Measurements from ENCODE around the gene COL27A1. TPM values are rescaled to one million over a fixed set of nuclear protein-coding genes. Genes with fewer than 3 reads are reported as not detected.

The COL27A1 gene
- total and polyA plus RNA-seq, 2 donors from 2014 or later, result 13.6 to 45.6 TPM

DNA sequence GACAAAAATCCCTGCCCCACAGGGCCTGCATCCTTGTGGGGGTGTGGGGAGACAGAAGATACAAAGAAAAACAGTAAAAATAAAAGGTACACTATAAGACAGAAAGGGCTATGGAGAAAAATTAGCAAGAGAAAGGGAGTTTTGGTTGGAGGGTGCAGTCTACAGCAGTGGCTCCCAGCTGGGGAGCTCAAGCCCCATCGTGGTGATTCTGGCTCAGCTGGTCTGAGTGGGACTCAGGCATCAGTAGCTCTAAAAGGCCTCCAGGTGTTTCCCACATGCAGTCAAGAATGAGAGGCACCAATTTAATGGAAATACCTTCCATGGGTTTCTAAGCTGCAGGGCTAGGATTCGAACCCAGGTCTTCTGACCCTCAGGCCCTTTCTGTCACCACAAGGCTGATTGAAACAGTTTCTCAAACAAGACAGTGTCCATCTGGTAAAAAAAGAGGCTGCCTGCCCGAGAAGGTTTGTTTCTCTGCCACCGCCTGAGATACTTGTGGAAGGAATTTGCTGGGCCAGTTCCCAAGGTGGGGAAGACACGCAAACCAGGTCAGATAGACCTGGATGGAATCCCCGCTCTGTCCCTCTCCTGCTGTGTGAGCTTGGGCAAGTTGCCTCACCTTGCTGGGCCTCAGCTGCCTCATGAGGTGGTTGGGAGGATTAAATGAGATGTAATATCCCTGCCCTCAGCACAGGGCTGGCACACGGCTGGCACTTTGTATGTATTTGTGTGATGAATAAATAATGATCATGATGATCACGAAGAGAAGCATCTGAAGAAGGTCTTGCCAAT lies 43.1 kb downstream of the COL27A1 start:
- intact Hi-C loops (cut with DNase I), result no loop called here
- Histone ChIP-seq H3K4me1 (ENCODE audit: control insufficient read depth in 2 of 3, insufficient read depth in 2 of 3, low read depth in 1 of 3, low read length in 3 of 3) (no peaks in the 10 kb centered on the region), H3K27ac (ENCODE audit: low read depth in 2 of 2, low read length in 2 of 2) (no peak overlapping the region), H3K9me3 (ENCODE audit: control insufficient read depth in 2 of 3, insufficient read depth in 1 of 3, low read length in 3 of 3) (no peaks in the 10 kb centered on the region), H3K36me3 (ENCODE audit: control insufficient read depth in 2 of 3, insufficient read depth in 3 of 3, low read length in 3 of 3) (peaks cover 0 to 2% (median 0%) of the 10 kb centered on the region in 3 donors), H3K27me3 (ENCODE audit: control insufficient read depth, insufficient read depth, low read length) (no peaks in the 10 kb centered on the region), H3K4me3 (ENCODE audit: low read length in 3 of 3) (no peak overlapping the region), H3K9ac (ENCODE audit: low read length in 3 of 3) (no peak overlapping the region)
- FAIRE-seq (no peak), DNase-seq (no peak)
- TF ChIP-seq, protein P1, sequence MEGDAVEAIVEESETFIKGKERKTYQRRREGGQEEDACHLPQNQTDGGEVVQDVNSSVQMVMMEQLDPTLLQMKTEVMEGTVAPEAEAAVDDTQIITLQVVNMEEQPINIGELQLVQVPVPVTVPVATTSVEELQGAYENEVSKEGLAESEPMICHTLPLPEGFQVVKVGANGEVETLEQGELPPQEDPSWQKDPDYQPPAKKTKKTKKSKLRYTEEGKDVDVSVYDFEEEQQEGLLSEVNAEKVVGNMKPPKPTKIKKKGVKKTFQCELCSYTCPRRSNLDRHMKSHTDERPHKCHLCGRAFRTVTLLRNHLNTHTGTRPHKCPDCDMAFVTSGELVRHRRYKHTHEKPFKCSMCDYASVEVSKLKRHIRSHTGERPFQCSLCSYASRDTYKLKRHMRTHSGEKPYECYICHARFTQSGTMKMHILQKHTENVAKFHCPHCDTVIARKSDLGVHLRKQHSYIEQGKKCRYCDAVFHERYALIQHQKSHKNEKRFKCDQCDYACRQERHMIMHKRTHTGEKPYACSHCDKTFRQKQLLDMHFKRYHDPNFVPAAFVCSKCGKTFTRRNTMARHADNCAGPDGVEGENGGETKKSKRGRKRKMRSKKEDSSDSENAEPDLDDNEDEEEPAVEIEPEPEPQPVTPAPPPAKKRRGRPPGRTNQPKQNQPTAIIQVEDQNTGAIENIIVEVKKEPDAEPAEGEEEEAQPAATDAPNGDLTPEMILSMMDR (IDR thresholded peaks at IDR 0.05; ENCODE audit: borderline replicate concordance, extremely low read depth, insufficient read depth), result no peak

DNA sequence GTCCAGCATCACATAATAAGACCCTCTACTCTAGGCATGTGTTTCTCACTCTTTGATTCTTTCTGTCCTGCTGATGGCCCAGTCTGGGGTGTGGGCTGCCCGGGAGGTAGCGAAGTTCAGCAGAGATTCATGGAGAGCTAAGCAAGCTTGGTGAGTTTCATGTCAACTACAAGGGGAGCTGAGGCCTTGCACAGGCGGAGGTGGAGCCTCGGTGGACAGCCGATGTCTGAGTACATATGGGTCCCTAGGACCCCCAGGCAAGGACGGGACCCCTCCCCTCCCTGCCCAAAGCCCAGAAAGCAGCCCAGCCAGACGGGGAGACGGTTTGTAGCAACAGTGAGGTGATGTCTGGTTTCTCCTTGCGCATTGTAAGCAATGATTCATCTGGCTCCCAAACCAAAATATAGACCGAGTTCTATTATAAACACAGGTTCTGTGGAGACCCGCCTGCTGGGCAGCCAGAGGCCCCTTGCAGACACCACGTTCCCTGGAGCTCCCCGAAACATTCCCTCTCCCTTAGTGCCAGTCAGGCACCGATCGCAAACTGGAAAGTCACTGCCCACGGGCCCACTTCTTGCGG lies 45.5 kb downstream of the COL27A1 start:
- TF ChIP-seq, protein P1 (IDR thresholded peaks at IDR 0.05; ENCODE audit: borderline replicate concordance, extremely low read depth, insufficient read depth), result no peak
- FAIRE-seq (no peak), DNase-seq (no peak)
- intact Hi-C loops (cut with DNase I), result no loop called here
- Histone ChIP-seq H3K4me3 (ENCODE audit: low read length in 3 of 3) (no peak overlapping the region), H3K9ac (ENCODE audit: low read length in 3 of 3) (no peak overlapping the region), H3K27ac (ENCODE audit: low read depth in 2 of 2, low read length in 2 of 2) (no peak overlapping the region), H3K4me1 (ENCODE audit: control insufficient read depth in 2 of 3, insufficient read depth in 2 of 3, low read depth in 1 of 3, low read length in 3 of 3) (no peaks in the 10 kb centered on the region), H3K27me3 (ENCODE audit: control insufficient read depth, insufficient read depth, low read length) (no peaks in the 10 kb centered on the region), H3K9me3 (ENCODE audit: control insufficient read depth in 2 of 3, insufficient read depth in 1 of 3, low read length in 3 of 3) (no peaks in the 10 kb centered on the region), H3K36me3 (ENCODE audit: control insufficient read depth in 2 of 3, insufficient read depth in 3 of 3, low read length in 3 of 3) (peaks cover 0 to 2% (median 0%) of the 10 kb centered on the region in 3 donors)

DNA sequence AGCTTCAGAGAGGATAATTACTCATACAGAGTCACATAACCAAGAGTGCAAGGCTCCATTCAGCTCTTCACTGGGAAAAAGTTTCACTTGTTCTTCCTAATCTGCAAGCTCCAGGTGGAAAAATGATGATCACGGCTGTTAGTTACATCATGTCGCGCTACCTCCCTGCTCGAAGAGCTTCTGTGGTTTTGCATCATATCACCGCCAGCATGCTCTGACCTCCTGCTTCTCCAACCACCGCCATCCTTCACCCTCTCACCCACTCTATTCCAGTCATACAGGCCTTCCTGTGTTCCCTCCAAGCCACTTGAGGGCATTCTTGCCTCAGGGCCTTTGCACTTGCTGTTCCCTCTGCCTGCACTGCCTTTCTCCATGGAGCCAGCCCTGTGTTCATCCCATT lies 47.1 kb downstream of the COL27A1 start:
- Histone ChIP-seq H3K4me3 (ENCODE audit: low read length in 3 of 3) (no peak overlapping the region), H3K9ac (ENCODE audit: low read length in 3 of 3) (no peak overlapping the region), H3K36me3 (ENCODE audit: control insufficient read depth in 2 of 3, insufficient read depth in 3 of 3, low read length in 3 of 3) (peaks cover 0 to 2% (median 0%) of the 10 kb centered on the region in 3 donors), H3K9me3 (ENCODE audit: control insufficient read depth in 2 of 3, insufficient read depth in 1 of 3, low read length in 3 of 3) (no peaks in the 10 kb centered on the region), H3K27ac (ENCODE audit: low read depth in 2 of 2, low read length in 2 of 2) (no peak overlapping the region), H3K4me1 (ENCODE audit: control insufficient read depth in 2 of 3, insufficient read depth in 2 of 3, low read depth in 1 of 3, low read length in 3 of 3) (peaks cover 0 to 2% (median 0%) of the 10 kb centered on the region in 3 donors), H3K27me3 (ENCODE audit: control insufficient read depth, insufficient read depth, low read length) (no peaks in the 10 kb centered on the region)
- DNase-seq (no peak), FAIRE-seq (no peak)
- TF ChIP-seq, protein P1 (IDR thresholded peaks at IDR 0.05; ENCODE audit: borderline replicate concordance, extremely low read depth, insufficient read depth), result no peak
- intact Hi-C loops (cut with DNase I), result no loop called here

Measured in kidney (tissue), 14 donors.